ENCODE data around the gene CYB5R4. TPM values are rescaled to one million over a fixed set of nuclear protein-coding genes. Genes with fewer than 3 reads are reported as not detected.
"Not testable (repeated sequence)": the region's sequence is repeated elsewhere in the genome, so short reads cannot be mapped to it uniquely, and the experiment has no call there.

CYB5R4 gene
- total and polyA plus RNA-seq, 2 donors: 10.7 to 20.2 TPM

- H3K4me3 ChIP-seq (ENCODE audit: low read length in 2 of 2): no peak overlapping the region
- no peaks in the 10 kb centered on the region for H3K27me3 ChIP-seq (ENCODE audit: control insufficient read depth in 2 of 2, insufficient read depth in 1 of 2, low read length in 1 of 2)
- H3K4me1 ChIP-seq (ENCODE audit: control insufficient read depth in 2 of 2, insufficient read depth in 2 of 2, low read length in 2 of 2): no peaks in the 10 kb centered on the region
- no peak overlapping the region for H3K27ac ChIP-seq (ENCODE audit: low read depth in 1 of 2, low read length in 1 of 2)
- H3K36me3 ChIP-seq (ENCODE audit: control insufficient read depth in 2 of 2, insufficient read depth in 2 of 2, low read length in 1 of 2): no peaks in the 10 kb centered on the region
- H3K9me3 ChIP-seq (ENCODE audit: control insufficient read depth in 2 of 2, insufficient read depth in 1 of 2, low read length in 1 of 2): peaks cover 0 to under 1% of the 10 kb centered on the region in 2 donors
- DNase-seq (ENCODE audit: low read depth in 6 of 9, low spot score in 9 of 9): no peak
These were observed 51.8 kb downstream of the CYB5R4 start for GRCh38 chr6:83911278-83911677.

DNA sequence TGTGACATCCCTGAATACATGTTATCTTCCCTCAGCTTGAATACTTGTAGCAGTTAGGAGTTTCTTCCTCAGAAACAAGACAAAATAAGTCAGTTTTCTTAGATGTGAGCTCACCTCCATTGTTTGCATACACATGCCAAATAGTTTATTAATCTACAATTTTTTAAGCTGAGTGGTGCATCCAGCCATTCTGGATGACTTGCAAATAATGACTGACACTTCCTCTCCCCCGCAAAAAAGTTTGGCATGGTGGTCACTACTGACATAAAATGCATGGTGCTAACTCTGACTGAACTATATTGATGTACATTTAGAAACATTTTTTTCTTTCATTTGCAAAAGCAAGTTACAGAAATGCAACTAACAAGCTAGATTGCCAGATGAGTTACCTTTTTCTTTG lies 55.5 kb downstream of the CYB5R4 start:
- H3K4me3 ChIP-seq (ENCODE audit: low read length in 2 of 2): no peak overlapping the region
- DNase-seq (ENCODE audit: low read depth in 6 of 9, low spot score in 9 of 9): no peak
- no peaks in the 10 kb centered on the region for H3K9me3 ChIP-seq (ENCODE audit: control insufficient read depth in 2 of 2, insufficient read depth in 1 of 2, low read length in 1 of 2)
- WGBS: 70% methylated on average over 1 of the region's 1 CpG
- H3K36me3 ChIP-seq (ENCODE audit: control insufficient read depth in 2 of 2, insufficient read depth in 2 of 2, low read length in 1 of 2): no peaks in the 10 kb centered on the region
- H3K27ac ChIP-seq (ENCODE audit: low read depth in 1 of 2, low read length in 1 of 2): no peak overlapping the region
- no peaks in the 10 kb centered on the region for H3K27me3 ChIP-seq (ENCODE audit: control insufficient read depth in 2 of 2, insufficient read depth in 1 of 2, low read length in 1 of 2)
- no peaks in the 10 kb centered on the region for H3K4me1 ChIP-seq (ENCODE audit: control insufficient read depth in 2 of 2, insufficient read depth in 2 of 2, low read length in 2 of 2)

- H3K9me3 ChIP-seq (ENCODE audit: control insufficient read depth in 2 of 2, insufficient read depth in 1 of 2, low read length in 1 of 2): no peaks in the 10 kb centered on the region
- DNase-seq (ENCODE audit: low read depth in 6 of 9, low spot score in 9 of 9): no peak
These were observed 57.5 kb downstream of the CYB5R4 start for GRCh38 chr6:83917001-83917400.

GRCh38 chr6:83920017-83920416 lies 60.5 kb downstream of the CYB5R4 start:
- Histone ChIP-seq H3K9me3 (ENCODE audit: control insufficient read depth in 2 of 2, insufficient read depth in 1 of 2, low read length in 1 of 2) (no peaks in the 10 kb centered on the region), H3K36me3 (ENCODE audit: control insufficient read depth in 2 of 2, insufficient read depth in 2 of 2, low read length in 1 of 2) (peaks cover 1 to 2% of the 10 kb centered on the region in 2 donors), H3K27ac (ENCODE audit: low read depth in 1 of 2, low read length in 1 of 2) (no peak overlapping the region), H3K4me3 (ENCODE audit: low read length in 2 of 2) (no peak overlapping the region), H3K27me3 (ENCODE audit: control insufficient read depth in 2 of 2, insufficient read depth in 1 of 2, low read length in 1 of 2) (no peaks in the 10 kb centered on the region), H3K4me1 (ENCODE audit: control insufficient read depth in 2 of 2, insufficient read depth in 2 of 2, low read length in 2 of 2) (no peaks in the 10 kb centered on the region)
- DNase-seq (ENCODE audit: low read depth in 6 of 9, low spot score in 9 of 9): no peak
- 97% methylated on average over 1 of the region's 1 CpG for WGBS

More at GRCh38 chr6:83917001-83917400, 57.5 kb downstream of the CYB5R4 start:
- Histone ChIP-seq H3K4me1 (ENCODE audit: control insufficient read depth in 2 of 2, insufficient read depth in 2 of 2, low read length in 2 of 2) (no peaks in the 10 kb centered on the region), H3K27ac (ENCODE audit: low read depth in 1 of 2, low read length in 1 of 2) (no peak overlapping the region), H3K36me3 (ENCODE audit: control insufficient read depth in 2 of 2, insufficient read depth in 2 of 2, low read length in 1 of 2) (no peaks in the 10 kb centered on the region), H3K27me3 (ENCODE audit: control insufficient read depth in 2 of 2, insufficient read depth in 1 of 2, low read length in 1 of 2) (no peaks in the 10 kb centered on the region), H3K4me3 (ENCODE audit: low read length in 2 of 2) (no peak overlapping the region)

DNA sequence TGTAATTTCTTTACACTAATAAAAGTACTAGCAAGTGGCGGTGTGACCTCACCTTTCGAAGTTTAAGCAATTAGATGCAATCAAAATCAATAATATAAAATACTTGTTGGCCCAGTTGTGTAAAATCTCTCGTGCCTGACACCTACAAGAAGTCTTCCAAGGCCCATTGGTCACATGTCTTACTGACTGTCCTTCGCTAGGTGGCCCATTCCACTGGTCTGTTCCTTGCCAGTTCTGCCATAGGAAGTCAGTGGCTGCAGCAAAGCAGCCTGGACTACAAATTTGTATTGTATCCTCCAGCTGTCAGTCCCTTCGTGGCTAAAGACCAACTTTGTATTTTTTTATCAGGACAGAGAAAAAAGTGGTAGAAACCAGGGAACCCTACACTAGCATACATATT lies 61.8 kb downstream of the CYB5R4 start:
- DNase-seq (ENCODE audit: low read depth in 6 of 9, low spot score in 9 of 9): no peak
- H3K36me3 ChIP-seq (ENCODE audit: control insufficient read depth in 2 of 2, insufficient read depth in 2 of 2, low read length in 1 of 2): peaks cover 3 to 4% of the 10 kb centered on the region in 2 donors
- no peaks in the 10 kb centered on the region for H3K9me3 ChIP-seq (ENCODE audit: control insufficient read depth in 2 of 2, insufficient read depth in 1 of 2, low read length in 1 of 2)
- no peaks in the 10 kb centered on the region for H3K4me1 ChIP-seq (ENCODE audit: control insufficient read depth in 2 of 2, insufficient read depth in 2 of 2, low read length in 2 of 2)
- H3K27me3 ChIP-seq (ENCODE audit: control insufficient read depth in 2 of 2, insufficient read depth in 1 of 2, low read length in 1 of 2): no peaks in the 10 kb centered on the region
- WGBS: 98% methylated on average over 5 of the region's 5 CpGs
- no peak overlapping the region for H3K4me3 ChIP-seq (ENCODE audit: low read length in 2 of 2)
- H3K27ac ChIP-seq (ENCODE audit: low read depth in 1 of 2, low read length in 1 of 2): no peak overlapping the region

DNA sequence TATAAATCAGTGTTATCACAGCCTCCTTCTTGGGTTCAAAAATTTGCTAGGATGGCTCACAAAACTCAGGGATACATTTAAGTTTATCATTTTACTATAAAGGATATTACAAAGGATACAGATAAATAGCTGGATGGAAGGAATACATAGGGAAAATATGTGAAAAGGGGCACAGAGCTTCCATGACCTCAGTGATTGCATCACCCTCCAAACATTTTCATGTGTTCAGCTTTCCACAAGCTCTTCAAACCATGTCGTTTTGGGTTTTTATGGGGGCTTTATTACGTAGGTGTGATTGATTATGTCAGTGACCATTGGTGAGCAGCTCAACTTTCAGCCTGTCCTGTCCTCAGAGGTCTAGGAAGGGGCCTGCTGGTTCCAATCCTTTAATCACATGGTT lies 68.0 kb downstream of the CYB5R4 start:
- no peaks in the 10 kb centered on the region for H3K27me3 ChIP-seq (ENCODE audit: control insufficient read depth in 2 of 2, insufficient read depth in 1 of 2, low read length in 1 of 2)
- peaks cover 4% of the 10 kb centered on the region in 2 donors for H3K36me3 ChIP-seq (ENCODE audit: control insufficient read depth in 2 of 2, insufficient read depth in 2 of 2, low read length in 1 of 2)
- H3K4me1 ChIP-seq (ENCODE audit: control insufficient read depth in 2 of 2, insufficient read depth in 2 of 2, low read length in 2 of 2): no peaks in the 10 kb centered on the region
- no peak overlapping the region for H3K27ac ChIP-seq (ENCODE audit: low read depth in 1 of 2, low read length in 1 of 2)
- no peak overlapping the region for H3K4me3 ChIP-seq (ENCODE audit: low read length in 2 of 2)
- DNase-seq (ENCODE audit: low read depth in 6 of 9, low spot score in 9 of 9): no peak
- no peaks in the 10 kb centered on the region for H3K9me3 ChIP-seq (ENCODE audit: control insufficient read depth in 2 of 2, insufficient read depth in 1 of 2, low read length in 1 of 2)
- WGBS: 90% methylated on average over 2 of the region's 2 CpGs

DNA sequence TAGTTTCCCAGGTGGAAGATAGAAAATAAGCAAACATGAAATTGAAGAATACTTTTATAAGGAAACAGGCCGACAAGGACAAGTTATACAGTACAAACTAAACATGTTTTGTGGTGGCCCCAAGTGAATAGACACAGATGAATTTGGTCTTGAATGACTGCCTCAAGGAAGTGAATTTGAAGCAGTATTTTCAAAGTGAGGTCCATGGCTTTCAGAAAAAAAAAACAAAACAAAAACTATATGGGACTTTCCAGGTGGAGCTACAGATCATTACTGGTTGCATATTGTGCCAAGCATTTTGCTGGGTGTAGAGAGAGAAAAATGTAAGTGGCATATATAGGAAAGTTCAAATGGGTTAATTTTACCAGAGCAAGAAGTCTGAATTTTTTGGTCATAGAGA lies 68.8 kb downstream of the CYB5R4 start:
- 95% methylated on average over 1 of the region's 1 CpG for WGBS
- Histone ChIP-seq H3K4me3 (ENCODE audit: low read length in 2 of 2) (no peak overlapping the region), H3K27me3 (ENCODE audit: control insufficient read depth in 2 of 2, insufficient read depth in 1 of 2, low read length in 1 of 2) (no peaks in the 10 kb centered on the region), H3K27ac (ENCODE audit: low read depth in 1 of 2, low read length in 1 of 2) (no peak overlapping the region), H3K36me3 (ENCODE audit: control insufficient read depth in 2 of 2, insufficient read depth in 2 of 2, low read length in 1 of 2) (peaks cover 4 to 7% of the 10 kb centered on the region in 2 donors), H3K9me3 (ENCODE audit: control insufficient read depth in 2 of 2, insufficient read depth in 1 of 2, low read length in 1 of 2) (no peaks in the 10 kb centered on the region), H3K4me1 (ENCODE audit: control insufficient read depth in 2 of 2, insufficient read depth in 2 of 2, low read length in 2 of 2) (no peaks in the 10 kb centered on the region)
- no peak for DNase-seq (ENCODE audit: low read depth in 6 of 9, low spot score in 9 of 9)

- H3K9me3 ChIP-seq (ENCODE audit: control insufficient read depth in 2 of 2, insufficient read depth in 1 of 2, low read length in 1 of 2); H3K4me1 ChIP-seq (ENCODE audit: control insufficient read depth in 2 of 2, insufficient read depth in 2 of 2, low read length in 2 of 2); H3K27me3 ChIP-seq (ENCODE audit: control insufficient read depth in 2 of 2, insufficient read depth in 1 of 2, low read length in 1 of 2); H3K4me3 ChIP-seq (ENCODE audit: low read length in 2 of 2); DNase-seq (ENCODE audit: low read depth in 6 of 9, low spot score in 9 of 9); H3K27ac ChIP-seq (ENCODE audit: low read depth in 1 of 2, low read length in 1 of 2); H3K36me3 ChIP-seq (ENCODE audit: control insufficient read depth in 2 of 2, insufficient read depth in 2 of 2, low read length in 1 of 2): not testable (repeated sequence)
- 98% methylated on average over 4 of the region's 4 CpGs for WGBS
These were observed 86.8 kb downstream of the CYB5R4 start for GRCh38 chr6:83946201-83946833.

DNA sequence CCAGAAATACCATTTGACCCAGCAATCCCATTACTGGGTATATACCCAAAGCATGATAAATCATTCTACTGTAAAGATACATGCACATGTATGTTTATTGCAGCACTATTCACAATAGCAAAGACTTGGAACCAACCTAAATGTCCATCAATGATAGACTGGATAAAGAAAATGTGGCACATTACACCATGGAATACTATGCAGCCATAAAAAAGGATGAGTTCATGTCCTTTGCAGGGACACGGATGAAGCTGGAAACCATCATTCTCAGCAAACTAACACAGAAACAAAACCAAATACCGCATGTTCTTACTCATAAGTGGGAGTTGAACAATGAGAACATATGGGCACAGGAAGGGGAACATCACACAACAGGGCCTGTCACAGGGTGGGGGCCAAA lies 88.5 kb downstream of the CYB5R4 start:
- not testable (repeated sequence) for H3K4me1 ChIP-seq (ENCODE audit: control insufficient read depth in 2 of 2, insufficient read depth in 2 of 2, low read length in 2 of 2); H3K36me3 ChIP-seq (ENCODE audit: control insufficient read depth in 2 of 2, insufficient read depth in 2 of 2, low read length in 1 of 2); H3K27ac ChIP-seq (ENCODE audit: low read depth in 1 of 2, low read length in 1 of 2); H3K27me3 ChIP-seq (ENCODE audit: control insufficient read depth in 2 of 2, insufficient read depth in 1 of 2, low read length in 1 of 2); H3K9me3 ChIP-seq (ENCODE audit: control insufficient read depth in 2 of 2, insufficient read depth in 1 of 2, low read length in 1 of 2); H3K4me3 ChIP-seq (ENCODE audit: low read length in 2 of 2); DNase-seq (ENCODE audit: low read depth in 6 of 9, low spot score in 9 of 9)
- 96% methylated on average over 2 of the region's 2 CpGs for WGBS

- WGBS: 94% methylated on average over 2 of the region's 2 CpGs
- Histone ChIP-seq H3K36me3 (ENCODE audit: control insufficient read depth in 2 of 2, insufficient read depth in 2 of 2, low read length in 1 of 2) (no peaks in the 10 kb centered on the region), H3K27me3 (ENCODE audit: control insufficient read depth in 2 of 2, insufficient read depth in 1 of 2, low read length in 1 of 2) (no peaks in the 10 kb centered on the region), H3K9me3 (ENCODE audit: control insufficient read depth in 2 of 2, insufficient read depth in 1 of 2, low read length in 1 of 2) (no peaks in the 10 kb centered on the region), H3K4me1 (ENCODE audit: control insufficient read depth in 2 of 2, insufficient read depth in 2 of 2, low read length in 2 of 2) (no peaks in the 10 kb centered on the region), H3K4me3 (ENCODE audit: low read length in 2 of 2) (no peak overlapping the region), H3K27ac (ENCODE audit: low read depth in 1 of 2, low read length in 1 of 2) (no peak overlapping the region)
- no peak for DNase-seq (ENCODE audit: low read depth in 6 of 9, low spot score in 9 of 9)
These were observed 89.4 kb downstream of the CYB5R4 start for GRCh38 chr6:83948851-83949250.

All from thymus (tissue), 11 donors.